Neutrophil (primary cell): Measurements from ENCODE around the gene ADSS2.

Source experiments
- H3K27ac ChIP-seq: fragments of 200-600 bp; sonication (generic); 2 replicates; pipeline ENCODE4 v1.5.1; 2016; ENCODE audit warnings: mild to moderate bottlenecking, moderate library complexity
- H3K27me3 ChIP-seq: fragments of 200-600 bp; sonication (generic); 2 replicates; pipeline ENCODE4 v1.6.0; 2016; ENCODE audit warnings: mild to moderate bottlenecking
- H3K36me3 ChIP-seq: fragments of 200-600 bp; sonication (generic); 2 replicates; pipeline ENCODE4 v1.5.1; 2017
- H3K4me1 ChIP-seq, 2 experiments: fragments of 200-600 bp in 1 of 2; sonication (generic) in 1 of 2; 1 replicate in 1 of 2; 2 replicates in 1 of 2; pipeline versions ENCODE4 v1.5.1 to v1.6.1; 2013 to 2016; ENCODE audit warnings: low read depth in 1 of 2, low read length in 1 of 2, mild to moderate bottlenecking in 1 of 2, moderate library complexity in 1 of 2; ENCODE audit not compliant: control insufficient read depth in 1 of 2, insufficient read depth in 1 of 2
- H3K4me3 ChIP-seq, 2 experiments: fragments of 200-600 bp in 1 of 2; sonication (generic) in 1 of 2; 1 replicate in 1 of 2; 2 replicates in 1 of 2; pipeline ENCODE4 v1.5.1; 2013 to 2016; ENCODE audit warnings: low read depth in 1 of 2, low read length in 1 of 2, mild to moderate bottlenecking in 1 of 2, moderate library complexity in 1 of 2
- H3K9me3 ChIP-seq: fragments of 200-600 bp; sonication (generic); 2 replicates; pipeline ENCODE4 v1.5.1; 2016
- TF ChIP-seq, protein P1 (sequence below): fragments of 200-600 bp; sonication (generic); IDR thresholded peaks from 2 replicates; pipeline ENCODE4 v1.5.1; 2016; ENCODE audit warnings: antibody characterized with exemption

The ADSS2 gene

DNA sequence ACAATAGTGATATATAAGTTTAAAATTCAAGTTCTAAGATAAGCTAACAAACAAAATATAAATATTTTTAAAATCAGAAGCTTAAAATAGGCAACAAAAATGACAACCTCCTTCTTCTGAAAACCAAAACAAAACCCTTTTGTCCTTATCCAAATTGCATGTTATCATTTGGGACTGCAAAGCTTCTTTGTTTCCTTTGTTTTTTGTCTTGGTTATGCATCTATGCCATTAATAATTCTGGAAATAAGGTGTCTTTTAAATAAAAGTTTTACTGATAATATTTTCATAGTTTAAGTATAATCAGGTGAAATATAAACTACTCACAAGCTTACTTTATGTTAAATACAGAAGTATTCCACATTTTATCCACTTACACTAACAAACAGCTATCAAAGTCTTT lies 20.5 kb downstream of the ADSS2 start:
- Histone ChIP-seq H3K27ac (peak overlapping the region; percentile 17), H3K4me1 (peaks cover 12 to 15% of the 10 kb centered on the region in 2 experiments), H3K9me3 (no peaks in the 10 kb centered on the region), H3K36me3 (peaks cover 32% of the 10 kb centered on the region), H3K4me3 (no peak overlapping the region), H3K27me3 (no peaks in the 10 kb centered on the region)
- TF ChIP-seq, protein P1, sequence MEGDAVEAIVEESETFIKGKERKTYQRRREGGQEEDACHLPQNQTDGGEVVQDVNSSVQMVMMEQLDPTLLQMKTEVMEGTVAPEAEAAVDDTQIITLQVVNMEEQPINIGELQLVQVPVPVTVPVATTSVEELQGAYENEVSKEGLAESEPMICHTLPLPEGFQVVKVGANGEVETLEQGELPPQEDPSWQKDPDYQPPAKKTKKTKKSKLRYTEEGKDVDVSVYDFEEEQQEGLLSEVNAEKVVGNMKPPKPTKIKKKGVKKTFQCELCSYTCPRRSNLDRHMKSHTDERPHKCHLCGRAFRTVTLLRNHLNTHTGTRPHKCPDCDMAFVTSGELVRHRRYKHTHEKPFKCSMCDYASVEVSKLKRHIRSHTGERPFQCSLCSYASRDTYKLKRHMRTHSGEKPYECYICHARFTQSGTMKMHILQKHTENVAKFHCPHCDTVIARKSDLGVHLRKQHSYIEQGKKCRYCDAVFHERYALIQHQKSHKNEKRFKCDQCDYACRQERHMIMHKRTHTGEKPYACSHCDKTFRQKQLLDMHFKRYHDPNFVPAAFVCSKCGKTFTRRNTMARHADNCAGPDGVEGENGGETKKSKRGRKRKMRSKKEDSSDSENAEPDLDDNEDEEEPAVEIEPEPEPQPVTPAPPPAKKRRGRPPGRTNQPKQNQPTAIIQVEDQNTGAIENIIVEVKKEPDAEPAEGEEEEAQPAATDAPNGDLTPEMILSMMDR, result no peak

GRCh38 chr1:244429818-244430217 lies 21.9 kb downstream of the ADSS2 start:
- no peak overlapping the region for H3K4me3 ChIP-seq
- peaks cover 23% of the 10 kb centered on the region for H3K36me3 ChIP-seq
- H3K4me1 ChIP-seq, result peaks cover 12 to 15% of the 10 kb centered on the region in 2 experiments
- H3K9me3 ChIP-seq, result no peaks in the 10 kb centered on the region
- H3K27ac ChIP-seq, result no peak overlapping the region
- TF ChIP-seq, protein P1, result no peak
- H3K27me3 ChIP-seq, result no peaks in the 10 kb centered on the region

DNA sequence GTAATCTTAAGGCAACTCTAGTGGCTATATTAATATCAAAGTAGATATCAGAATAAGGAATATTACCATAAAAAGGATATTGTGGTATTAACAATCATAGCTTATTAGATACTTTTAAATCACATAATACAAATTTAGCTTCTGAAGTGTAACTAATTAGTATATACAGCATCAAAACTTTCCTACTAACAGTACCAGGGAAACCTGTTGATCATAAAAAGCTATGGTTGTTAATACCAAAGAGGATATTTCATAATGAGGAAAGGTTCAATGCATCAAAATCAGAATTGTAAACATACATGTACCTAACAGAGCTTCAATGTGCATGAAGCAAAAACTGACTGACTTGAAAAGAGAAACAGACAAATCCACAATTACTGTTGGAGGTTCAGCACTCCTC lies 24.1 kb downstream of the ADSS2 start:
- Histone ChIP-seq H3K27ac (peak overlapping the region; percentile 55), H3K36me3 (peaks cover 32% of the 10 kb centered on the region), H3K4me1 (peaks cover 12 to 15% of the 10 kb centered on the region in 2 experiments), H3K9me3 (no peaks in the 10 kb centered on the region), H3K27me3 (no peaks in the 10 kb centered on the region), H3K4me3 (no peak overlapping the region)
- TF ChIP-seq, protein P1, result no peak

- H3K4me3 ChIP-seq, result no peak overlapping the region
- H3K9me3 ChIP-seq, result no peaks in the 10 kb centered on the region
- TF ChIP-seq, protein P1, result no peak
- H3K27me3 ChIP-seq, result no peaks in the 10 kb centered on the region
- H3K27ac ChIP-seq, result peak overlapping the region; percentile 44
- H3K36me3 ChIP-seq, result peaks cover 35% of the 10 kb centered on the region
- peaks cover 12 to 15% of the 10 kb centered on the region in 2 experiments for H3K4me1 ChIP-seq
These were observed 26.9 kb downstream of the ADSS2 start for GRCh38 chr1:244424649-244425334.

GRCh38 chr1:244422174-244422573 lies 29.5 kb downstream of the ADSS2 start:
- peaks cover 59% of the 10 kb centered on the region for H3K36me3 ChIP-seq
- H3K4me3 ChIP-seq, result no peak overlapping the region
- peak overlapping the region; percentile 33 for H3K27ac ChIP-seq
- TF ChIP-seq, protein P1, result no peak
- H3K9me3 ChIP-seq, result no peaks in the 10 kb centered on the region
- no peaks in the 10 kb centered on the region for H3K27me3 ChIP-seq
- no peaks in the 10 kb centered on the region for H3K4me1 ChIP-seq
